LHCN-M2 (cell line): ENCODE results near the gene NHSL1. TPM values are rescaled to one million over a fixed set of nuclear protein-coding genes. Genes with fewer than 3 reads are reported as not detected.

Source experiments
- DNase-seq: peaks from one replicate; pipeline ENCODE4 v3.0.0-alpha.2; 2012; ENCODE audit warnings: low read depth
- total RNA-seq: library from RNA; depleted of rRNA; stranded (reverse); fragments of >200 nt; gene quantifications from 2 replicates; pipeline ENCODE4 v1.2.3, GENCODE V29; 2014

The NHSL1 gene
- total RNA-seq, 1 experiment from 2014 or later = 21.4 TPM

GRCh38 chr6:138465007-138465645 is 34.2 kb downstream of the NHSL1 start:
- peak; percentile 97 for DNase-seq

GRCh38 chr6:138464085-138464484 is 35.2 kb downstream of the NHSL1 start:
- DNase-seq = no peak

- DNase-seq = no peak
These were observed 37.6 kb downstream of the NHSL1 start for GRCh38 chr6:138461647-138462046.

GRCh38 chr6:138456401-138456790 is 42.9 kb downstream of the NHSL1 start:
- DNase-seq = no peak

GRCh38 chr6:138455746-138456400 is 43.4 kb downstream of the NHSL1 start:
- DNase-seq = peak; percentile 37

- DNase-seq = peak; percentile 20
These were observed 44.1 kb downstream of the NHSL1 start for GRCh38 chr6:138454981-138455706.

GRCh38 chr6:138451043-138451442 is 48.3 kb downstream of the NHSL1 start:
- DNase-seq = no peak

GRCh38 chr6:138450445-138450844 is 48.8 kb downstream of the NHSL1 start:
- no peak for DNase-seq

- no peak for DNase-seq
These were observed 52.5 kb downstream of the NHSL1 start for GRCh38 chr6:138446821-138447220.

GRCh38 chr6:138443979-138444378 is 55.3 kb downstream of the NHSL1 start:
- DNase-seq = no peak

- DNase-seq = no peak
These were observed 56.6 kb downstream of the NHSL1 start for GRCh38 chr6:138442663-138443062.

GRCh38 chr6:138441965-138442364 is 57.3 kb downstream of the NHSL1 start:
- DNase-seq = no peak

- DNase-seq = no peak
These were observed 58.4 kb downstream of the NHSL1 start for GRCh38 chr6:138440758-138441357.

- DNase-seq = no peak
These were observed 59.0 kb downstream of the NHSL1 start for GRCh38 chr6:138440296-138440695.

- DNase-seq = no peak
These were observed 59.7 kb downstream of the NHSL1 start for GRCh38 chr6:138439546-138439945.

- no peak for DNase-seq
These were observed 64.4 kb downstream of the NHSL1 start for GRCh38 chr6:138434925-138435324.

GRCh38 chr6:138434096-138434495 is 65.2 kb downstream of the NHSL1 start:
- DNase-seq = no peak

- no peak for DNase-seq
These were observed 67.3 kb downstream of the NHSL1 start for GRCh38 chr6:138432063-138432356.

- no peak for DNase-seq
These were observed 67.8 kb downstream of the NHSL1 start for GRCh38 chr6:138431256-138432062.

GRCh38 chr6:138430361-138431145 is 68.7 kb downstream of the NHSL1 start:
- no peak for DNase-seq

- DNase-seq = no peak
These were observed 69.5 kb downstream of the NHSL1 start for GRCh38 chr6:138429761-138430160.
